GOT3 (cell line): ENCODE data around the gene GARS1.

Experiments used
- DNase-seq: peaks from one replicate; lab custom pipeline; 2025; ENCODE audit warnings: mixed read lengths; lab: John Stamatoyannopoulos, UW

GARS1 gene

DNA sequence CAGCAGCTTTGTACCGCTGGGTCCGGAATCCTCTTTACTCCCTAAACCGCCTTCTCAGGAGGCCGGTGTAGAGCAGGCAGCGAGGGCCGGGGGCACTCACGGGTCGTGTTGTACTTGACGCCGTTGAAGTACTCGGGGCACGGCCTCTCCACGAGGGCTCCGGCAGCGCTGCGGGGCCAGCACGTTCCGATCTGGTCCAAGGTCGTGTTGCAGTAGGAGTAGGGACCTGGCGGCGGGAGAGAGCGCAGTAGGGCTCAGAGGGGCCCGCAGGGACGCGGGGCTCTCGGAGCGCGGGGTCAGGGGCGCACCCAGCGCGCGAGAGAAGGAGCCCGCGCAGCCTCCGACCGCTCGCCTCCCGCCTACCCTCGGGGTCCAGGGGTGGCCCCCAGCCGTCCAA, 87.1 kb downstream of the GARS1 start:
- no peak for DNase-seq

DNA sequence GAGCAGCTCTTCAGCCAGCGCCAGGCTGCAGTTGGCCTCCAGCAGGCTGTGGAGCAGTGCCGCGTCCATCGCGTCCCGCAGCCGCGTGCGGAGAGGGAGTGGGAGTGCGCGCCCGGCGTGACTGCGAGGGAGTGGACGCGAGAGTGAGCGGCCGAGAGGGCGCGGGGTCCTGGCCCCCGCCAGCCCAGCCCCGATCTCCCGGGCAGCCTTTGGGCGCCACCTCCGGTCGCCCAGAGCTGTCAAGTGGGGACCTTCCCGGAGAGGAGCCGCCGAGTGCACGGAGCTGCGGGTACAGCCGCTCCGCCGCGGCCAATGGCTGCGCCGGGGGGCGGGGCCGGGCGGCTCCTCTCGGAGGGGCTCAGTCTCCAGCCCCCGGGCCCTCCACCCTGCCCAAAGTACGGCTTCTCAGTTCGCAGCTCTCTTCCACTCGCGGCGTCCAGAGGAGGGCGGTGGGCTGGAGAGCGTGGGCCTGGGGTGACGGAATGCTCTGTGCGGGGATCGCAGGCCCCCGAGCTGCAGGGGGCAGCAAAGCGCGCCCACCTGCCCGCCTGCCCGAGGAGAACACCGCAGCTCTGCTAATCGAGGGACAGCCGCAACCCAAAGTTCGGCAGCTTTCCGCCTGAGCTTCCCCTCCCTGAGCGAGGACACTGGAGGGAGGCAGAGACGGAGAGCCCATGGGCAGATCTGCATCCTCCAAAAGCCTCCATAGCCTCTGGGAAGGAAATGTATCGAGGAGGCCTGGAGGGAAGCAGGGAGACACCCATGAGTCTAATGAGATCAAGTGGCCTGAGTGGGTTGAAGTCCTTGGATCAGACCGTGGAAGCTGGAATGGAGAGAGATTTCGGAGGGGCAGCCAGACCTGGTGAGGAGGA, 87.8 kb downstream of the GARS1 start, which contains the start of gene CRHR2:
TSS of gene CRHR2 (minus strand) at position 245 of the 872 bp plus-strand sequence. CDS start at position 69, 176 bp downstream.
- no peak for DNase-seq

DNA sequence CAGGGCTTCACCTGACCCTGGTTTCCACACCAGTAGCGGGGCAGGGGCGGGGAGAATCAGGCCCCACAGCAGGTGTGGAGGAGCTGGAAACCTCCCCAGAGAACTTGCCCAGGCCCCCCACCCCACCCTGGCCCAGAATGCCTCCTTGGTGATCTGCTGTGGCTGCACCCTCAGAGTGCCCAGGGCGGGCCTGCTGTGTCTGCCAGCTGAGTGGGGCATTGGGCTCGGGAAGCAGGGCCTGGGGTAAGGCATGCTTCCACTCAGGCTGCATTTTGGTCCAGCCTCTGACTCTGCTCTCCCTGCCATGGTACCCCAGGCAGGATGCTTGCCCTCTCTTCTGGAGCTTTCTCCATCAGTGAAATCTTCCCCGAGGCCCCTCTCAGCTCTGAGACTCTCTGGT, 88.6 kb downstream of the GARS1 start:
- DNase-seq = no peak
